C4-2B (cell line): ENCODE results near the gene EPHA4.

Source experiments
- ZFX ChIP-seq: fragments of 450-650 bp; IDR thresholded peaks from 2 replicates; pipeline ENCODE4 v1.6.1; 2017
- TF ChIP-seq, protein P1 (sequence below): fragments of 450-650 bp; conservative IDR thresholded peaks from 2 replicates; pipeline ENCODE4 v1.5.1; 2017; ENCODE audit warnings: mild to moderate bottlenecking

DNA sequence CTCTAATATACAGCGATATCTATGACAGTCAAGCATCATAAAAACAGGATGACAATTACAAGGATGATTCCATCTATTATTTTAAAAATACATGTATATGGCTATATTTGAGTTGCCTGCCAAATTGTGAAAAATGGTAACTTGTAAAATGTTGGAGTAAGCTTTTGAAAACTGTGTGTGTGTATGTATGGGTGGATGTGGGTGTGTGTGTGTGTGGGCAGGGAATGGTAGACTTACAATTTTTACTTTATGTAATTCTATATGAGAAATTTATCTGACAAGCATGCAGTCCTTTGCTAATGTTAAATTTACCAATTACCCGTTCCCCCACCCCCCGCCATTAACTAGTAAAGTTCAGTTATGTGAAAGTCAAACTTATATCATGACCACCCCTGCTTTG is 14.0 kb downstream of the EPHA4 start:
- TF ChIP-seq, protein P1, sequence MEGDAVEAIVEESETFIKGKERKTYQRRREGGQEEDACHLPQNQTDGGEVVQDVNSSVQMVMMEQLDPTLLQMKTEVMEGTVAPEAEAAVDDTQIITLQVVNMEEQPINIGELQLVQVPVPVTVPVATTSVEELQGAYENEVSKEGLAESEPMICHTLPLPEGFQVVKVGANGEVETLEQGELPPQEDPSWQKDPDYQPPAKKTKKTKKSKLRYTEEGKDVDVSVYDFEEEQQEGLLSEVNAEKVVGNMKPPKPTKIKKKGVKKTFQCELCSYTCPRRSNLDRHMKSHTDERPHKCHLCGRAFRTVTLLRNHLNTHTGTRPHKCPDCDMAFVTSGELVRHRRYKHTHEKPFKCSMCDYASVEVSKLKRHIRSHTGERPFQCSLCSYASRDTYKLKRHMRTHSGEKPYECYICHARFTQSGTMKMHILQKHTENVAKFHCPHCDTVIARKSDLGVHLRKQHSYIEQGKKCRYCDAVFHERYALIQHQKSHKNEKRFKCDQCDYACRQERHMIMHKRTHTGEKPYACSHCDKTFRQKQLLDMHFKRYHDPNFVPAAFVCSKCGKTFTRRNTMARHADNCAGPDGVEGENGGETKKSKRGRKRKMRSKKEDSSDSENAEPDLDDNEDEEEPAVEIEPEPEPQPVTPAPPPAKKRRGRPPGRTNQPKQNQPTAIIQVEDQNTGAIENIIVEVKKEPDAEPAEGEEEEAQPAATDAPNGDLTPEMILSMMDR: no peak
- no peak for TF ChIP-seq ZFX
